AG04449 (cell line): Measurements from ENCODE around the gene GLRA3.

Source experiments
- CTCF ChIA-PET: fragments of 350-600 bp; formaldehyde crosslinking; extraction: SDS; loops from one replicate; lab custom pipeline; 2021; ENCODE audit warnings: antibody characterized with exemption; lab: Yijun Ruan, JAX
- POLR2A ChIA-PET: fragments of 400-600, 350-600 bp; formaldehyde crosslinking; extraction: SDS; loops from one replicate; lab custom pipeline; 2020; ENCODE audit warnings: antibody characterized with exemption, inconsistent platforms; lab: Yijun Ruan, JAX
- DNase-seq: peaks from one replicate; pipeline ENCODE4 v3.0.0-alpha.2; 2010; ENCODE audit warnings: low read depth, low spot score
- H3K4me3 ChIP-seq: 2 replicates; pipeline ENCODE4 v1.5.1; 2011; ENCODE audit warnings: low read depth, mild to moderate bottlenecking, control low read depth, low read length
- CTCF ChIP-seq: IDR thresholded peaks from one replicate; pipeline ENCODE4 v1.5.1; 2011; ENCODE audit warnings: mild to moderate bottlenecking, moderate library complexity, low read length, control low read depth, inconsistent platforms; ENCODE audit not compliant: insufficient read depth; ENCODE audit errors: missing control alignments

The GLRA3 gene

GRCh38 chr4:174627473-174627872, 201.6 kb downstream of the GLRA3 start:
- ChIA-PET CTCF (no interaction called here), POLR2A (no interaction called here)
- DNase-seq: no peak
- TF ChIP-seq CTCF: no peak
- no peak overlapping the region for H3K4me3 ChIP-seq

- H3K4me3 ChIP-seq: no peak overlapping the region
- DNase-seq: no peak
- ChIA-PET POLR2A (no interaction called here), CTCF (no interaction called here)
- TF ChIP-seq CTCF: no peak
Observed at GRCh38 chr4:174626342-174627008, 202.6 kb downstream of the GLRA3 start.

GRCh38 chr4:174616661-174617060, 212.4 kb downstream of the GLRA3 start:
- DNase-seq: no peak
- CTCF ChIA-PET: no interaction called here
- H3K4me3 ChIP-seq: no peak overlapping the region
- TF ChIP-seq CTCF: no peak
- POLR2A ChIA-PET: no interaction called here

- no peak overlapping the region for H3K4me3 ChIP-seq
- ChIA-PET POLR2A (no interaction called here), CTCF (no interaction called here)
- DNase-seq: no peak
- TF ChIP-seq CTCF: no peak
Observed at GRCh38 chr4:174613979-174614378, 215.1 kb downstream of the GLRA3 start.

GRCh38 chr4:174611792-174612191, 217.3 kb downstream of the GLRA3 start:
- no peak for TF ChIP-seq CTCF
- ChIA-PET CTCF (no interaction called here), POLR2A (no interaction called here)
- DNase-seq: no peak
- no peak overlapping the region for H3K4me3 ChIP-seq

- ChIA-PET POLR2A (no interaction called here), CTCF (no interaction called here)
- no peak for TF ChIP-seq CTCF
- H3K4me3 ChIP-seq: no peak overlapping the region
- DNase-seq: no peak
Observed at GRCh38 chr4:174607792-174608191, 221.3 kb downstream of the GLRA3 start.
